Calu3 (cell line): ENCODE measurements around the gene CALHM6. TPM values are rescaled to one million over a fixed set of nuclear protein-coding genes. Genes with fewer than 3 reads are reported as not detected.

Experiments
- BruUV-seq: library from RNA; stranded (reverse); fragments of 400-500 nt; replicated peaks from 2 replicates; lab custom pipeline; 2021; lab: Mats Ljungman, UMichigan
- CTCF ChIA-PET: fragments of 300-600 bp; sonication (Branson Sonifier 250); formaldehyde crosslinking; loops from one replicate; lab custom pipeline; 2022; ENCODE audit warnings: antibody characterized with exemption; lab: Charles Lee
- DNase-seq: peaks from one replicate; pipeline ENCODE4 v3.0.0; 2022
- H3K27ac Mint-ChIP-seq: one replicate; pipeline ENCODE4 v1.8.0; 2022; ENCODE audit warnings: mixed read lengths; ENCODE audit not compliant: unreplicated experiment
- H3K27me3 Mint-ChIP-seq: one replicate; pipeline ENCODE4 v1.8.0; 2022; ENCODE audit warnings: mixed read lengths; ENCODE audit not compliant: unreplicated experiment
- H3K36me3 Mint-ChIP-seq: one replicate; pipeline ENCODE4 v1.8.0; 2022; ENCODE audit warnings: mild to moderate bottlenecking, moderate library complexity, mixed read lengths; ENCODE audit not compliant: insufficient read depth, unreplicated experiment
- H3K4me1 Mint-ChIP-seq: one replicate; pipeline ENCODE4 v1.8.0; 2022; ENCODE audit warnings: mild to moderate bottlenecking, low read depth, mixed read lengths; ENCODE audit not compliant: unreplicated experiment
- H3K4me3 Mint-ChIP-seq: one replicate; pipeline ENCODE4 v1.8.0; 2022; ENCODE audit warnings: mild to moderate bottlenecking, low read depth, moderate library complexity, mixed read lengths; ENCODE audit not compliant: unreplicated experiment
- H3K9me3 Mint-ChIP-seq: one replicate; pipeline ENCODE4 v1.8.0; 2022; ENCODE audit warnings: low read depth, mixed read lengths; ENCODE audit not compliant: unreplicated experiment
- intact Hi-C: fragments of 100-400 bp; cut with micrococcal nuclease; formaldehyde crosslinking; loops from one replicate; pipeline ENCODE4 v1.10.0; 2022; ENCODE audit not compliant: unreplicated experiment
- total RNA-seq: library from RNA; stranded (reverse); gene quantifications from 2 replicates; pipeline ENCODE4 v1.2.3, GENCODE V29; 2022
- TF ChIP-seq, protein P1 (sequence below): fragments of 200-600 bp; IDR thresholded peaks from one replicate; pipeline ENCODE4 v1.8.0; 2022; ENCODE audit warnings: antibody characterized with exemption; ENCODE audit not compliant: unreplicated experiment

CALHM6 gene
- total RNA-seq, 1 experiment from 2014 or later: not detected

DNA sequence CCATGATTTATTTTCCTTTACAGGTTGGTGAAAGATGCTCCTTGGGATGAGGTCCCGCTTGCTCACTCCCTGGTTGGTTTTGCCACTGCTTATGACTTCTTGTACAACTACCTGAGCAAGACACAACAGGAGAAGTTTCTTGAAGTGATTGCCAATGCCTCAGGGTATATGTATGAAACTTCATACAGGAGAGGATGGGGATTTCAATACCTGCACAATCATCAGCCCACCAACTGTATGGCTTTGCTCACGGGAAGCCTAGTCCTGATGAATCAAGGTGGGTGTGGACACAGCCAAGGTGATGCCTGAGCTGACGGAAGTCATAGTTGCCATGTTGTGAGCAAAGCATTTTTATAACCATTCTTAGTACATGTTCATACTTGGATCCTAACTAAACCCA is 34.6 kb upstream of the CALHM6 start:
- BruUV-seq: no TSS peak

DNA sequence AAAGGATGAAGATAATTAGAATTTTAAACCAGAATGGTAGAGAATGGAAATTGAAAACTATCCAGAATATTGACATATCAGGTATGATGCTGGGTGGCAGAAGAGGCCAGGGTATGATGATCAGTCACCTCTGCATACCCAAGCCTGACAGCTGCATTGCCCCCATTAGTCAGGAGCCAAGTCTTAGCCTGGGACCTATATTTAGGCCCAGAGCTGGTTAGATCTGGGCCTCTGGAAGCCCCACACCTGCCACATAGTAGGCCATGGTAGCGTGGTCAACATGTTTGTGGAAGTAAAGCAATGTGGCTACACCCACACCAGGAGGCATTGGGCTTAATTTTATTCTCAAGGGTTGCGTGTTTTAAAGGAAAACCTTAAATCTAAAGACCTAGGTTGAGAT is 32.1 kb upstream of the CALHM6 start:
- TF ChIP-seq, protein P1, sequence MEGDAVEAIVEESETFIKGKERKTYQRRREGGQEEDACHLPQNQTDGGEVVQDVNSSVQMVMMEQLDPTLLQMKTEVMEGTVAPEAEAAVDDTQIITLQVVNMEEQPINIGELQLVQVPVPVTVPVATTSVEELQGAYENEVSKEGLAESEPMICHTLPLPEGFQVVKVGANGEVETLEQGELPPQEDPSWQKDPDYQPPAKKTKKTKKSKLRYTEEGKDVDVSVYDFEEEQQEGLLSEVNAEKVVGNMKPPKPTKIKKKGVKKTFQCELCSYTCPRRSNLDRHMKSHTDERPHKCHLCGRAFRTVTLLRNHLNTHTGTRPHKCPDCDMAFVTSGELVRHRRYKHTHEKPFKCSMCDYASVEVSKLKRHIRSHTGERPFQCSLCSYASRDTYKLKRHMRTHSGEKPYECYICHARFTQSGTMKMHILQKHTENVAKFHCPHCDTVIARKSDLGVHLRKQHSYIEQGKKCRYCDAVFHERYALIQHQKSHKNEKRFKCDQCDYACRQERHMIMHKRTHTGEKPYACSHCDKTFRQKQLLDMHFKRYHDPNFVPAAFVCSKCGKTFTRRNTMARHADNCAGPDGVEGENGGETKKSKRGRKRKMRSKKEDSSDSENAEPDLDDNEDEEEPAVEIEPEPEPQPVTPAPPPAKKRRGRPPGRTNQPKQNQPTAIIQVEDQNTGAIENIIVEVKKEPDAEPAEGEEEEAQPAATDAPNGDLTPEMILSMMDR: no peak
- H3K9me3 Mint-ChIP-seq: no peaks in the 10 kb centered on the region
- H3K36me3 Mint-ChIP-seq: peaks cover 6% of the 10 kb centered on the region
- BruUV-seq: no TSS peak
- intact Hi-C loops: no loop called here
- no peak overlapping the region for H3K4me3 Mint-ChIP-seq
- CTCF ChIA-PET: interaction anchor here (0.6 kb wide), 1 partner anchor 37 kb away, joined by 7 read pairs; no protein-coding TSS in a partner anchor
- DNase-seq: no peak
- no peaks in the 10 kb centered on the region for H3K4me1 Mint-ChIP-seq
- H3K27ac Mint-ChIP-seq: no peak overlapping the region
- H3K27me3 Mint-ChIP-seq: no peaks in the 10 kb centered on the region

More for the DNA sequence above, 34.6 kb upstream of the CALHM6 start:
- no peaks in the 10 kb centered on the region for H3K9me3 Mint-ChIP-seq
- H3K4me3 Mint-ChIP-seq: no peak overlapping the region
- CTCF ChIA-PET: no interaction called here
- TF ChIP-seq, protein P1: no peak
- no peaks in the 10 kb centered on the region for H3K27me3 Mint-ChIP-seq
- H3K4me1 Mint-ChIP-seq: no peaks in the 10 kb centered on the region
- H3K36me3 Mint-ChIP-seq: peaks cover 6% of the 10 kb centered on the region
- no peak for DNase-seq
- intact Hi-C loops: no loop called here
- no peak overlapping the region for H3K27ac Mint-ChIP-seq

DNA sequence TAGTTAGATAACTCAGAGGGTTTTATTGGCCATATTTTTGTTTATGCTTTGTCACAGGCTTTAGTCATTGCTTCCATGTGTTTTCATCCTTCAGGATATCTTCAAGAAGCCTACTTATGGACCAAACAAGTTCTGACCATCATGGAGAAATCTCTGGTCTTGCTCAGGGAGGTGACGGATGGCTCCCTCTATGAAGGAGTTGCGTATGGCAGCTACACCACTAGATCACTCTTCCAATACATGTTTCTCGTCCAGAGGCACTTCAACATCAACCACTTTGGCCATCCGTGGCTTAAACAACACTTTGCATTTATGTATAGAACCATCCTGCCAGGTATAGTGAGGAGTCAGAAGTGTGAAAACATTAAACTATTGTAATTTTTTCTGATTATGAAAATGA is 30.3 kb upstream of the CALHM6 start:
- no peak overlapping the region for H3K4me3 Mint-ChIP-seq
- TF ChIP-seq, protein P1: no peak
- no peaks in the 10 kb centered on the region for H3K27me3 Mint-ChIP-seq
- CTCF ChIA-PET: no interaction called here
- no peaks in the 10 kb centered on the region for H3K9me3 Mint-ChIP-seq
- H3K4me1 Mint-ChIP-seq: no peaks in the 10 kb centered on the region
- no peak overlapping the region for H3K27ac Mint-ChIP-seq
- BruUV-seq: no TSS peak
- peaks cover 6% of the 10 kb centered on the region for H3K36me3 Mint-ChIP-seq
- DNase-seq: no peak
- intact Hi-C loops: no loop called here

DNA sequence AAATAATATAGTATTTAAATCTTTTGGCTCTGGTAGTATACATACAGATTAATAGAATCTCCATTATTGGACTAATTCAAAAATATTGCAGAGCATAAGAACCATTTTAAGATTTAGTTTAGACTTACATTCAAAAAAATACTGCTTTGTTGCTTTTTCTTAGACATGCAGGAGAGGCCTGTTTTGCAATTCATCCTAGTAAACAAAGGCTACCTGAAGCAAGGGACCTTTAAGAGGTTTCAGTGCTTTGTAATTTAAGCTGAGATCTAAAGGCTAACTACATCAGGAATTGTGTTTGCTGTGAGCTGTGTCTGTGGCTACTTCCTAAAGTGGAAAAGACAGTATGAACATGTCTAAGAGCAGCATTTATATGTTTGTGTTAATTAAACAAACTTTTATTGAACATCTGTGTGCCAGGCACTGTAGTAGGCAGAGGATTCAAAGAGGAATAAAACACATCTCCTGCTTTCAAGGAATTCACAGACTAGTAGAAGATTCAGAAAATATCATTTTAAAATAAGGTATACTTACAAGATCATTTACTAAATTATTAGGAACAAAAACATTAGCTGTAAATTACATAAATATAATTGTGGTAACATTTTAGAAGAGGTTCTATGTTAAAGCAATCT is 29.1 kb upstream of the CALHM6 start:
- BruUV-seq: no TSS peak
- DNase-seq: no peak
- TF ChIP-seq, protein P1: no peak
- intact Hi-C loops: no loop called here
- Mint-ChIP-seq H3K36me3 (no peaks in the 10 kb centered on the region), H3K4me3 (no peak overlapping the region), H3K9me3 (no peaks in the 10 kb centered on the region), H3K4me1 (no peaks in the 10 kb centered on the region), H3K27me3 (no peaks in the 10 kb centered on the region), H3K27ac (no peak overlapping the region)
- CTCF ChIA-PET: interaction anchor here (0.7 kb wide), 1 partner anchor 184 kb away, joined by 5 read pairs; no protein-coding TSS in a partner anchor
